Measurements from ENCODE around the gene KLF9. TPM values are rescaled to one million over a fixed set of nuclear protein-coding genes. Genes with fewer than 3 reads are reported as not detected.

The KLF9 gene
- total RNA-seq, 4 donors from 2014 or later, result 71.5 to 198 (median 104) TPM

DNA sequence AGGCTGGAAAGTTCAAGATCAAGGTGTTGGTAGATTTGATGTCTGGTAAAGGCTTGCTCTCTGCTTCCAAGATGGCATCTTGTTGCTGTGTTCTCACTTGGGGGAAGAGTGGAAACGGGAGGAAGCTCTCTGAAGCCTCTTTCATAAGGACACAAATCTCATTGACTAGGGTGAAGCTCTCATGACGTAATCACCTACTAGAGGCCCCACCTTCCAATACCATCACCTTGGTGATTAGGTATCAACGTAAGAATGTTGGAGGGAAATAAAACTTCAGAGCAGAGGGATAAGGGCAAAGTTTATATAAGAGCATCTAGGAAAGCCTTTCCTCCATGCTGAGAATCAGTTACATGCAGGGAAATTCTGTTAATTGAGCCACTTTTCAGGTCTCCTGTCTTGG lies 15.4 kb upstream of the KLF9 start:
- WGBS, 2 donors, result 68 to 82% methylated on average over 3 of the region's 3 CpGs
- TF ChIP-seq POLR2A (IDR thresholded peaks at IDR 0.05) (no peak), CTCF (IDR thresholded peaks at IDR 0.05) (no peak)

GRCh38 chr9:70428781-70429180 lies 14.3 kb upstream of the KLF9 start:
- H3K4me3 ChIP-seq (ENCODE audit: low read depth, poor library complexity, severe bottlenecking), result no peak overlapping the region
- TF ChIP-seq CTCF (IDR thresholded peaks at IDR 0.05) (no peak), POLR2A (IDR thresholded peaks at IDR 0.05) (no peak)
- no peak for DNase-seq (ENCODE audit: low spot score in 2 of 2)
- intact Hi-C loops (cut with DNase I; ENCODE audit: low total_unique reads), result no loop called here
- WGBS, 2 donors, result 93 to 94% methylated on average over 5 of the region's 5 CpGs

More for the DNA sequence above, 15.4 kb upstream of the KLF9 start:
- intact Hi-C loops (cut with DNase I; ENCODE audit: low total_unique reads), result no loop called here
- no peak overlapping the region for H3K4me3 ChIP-seq (ENCODE audit: low read depth, poor library complexity, severe bottlenecking)
- no peak for DNase-seq (ENCODE audit: low spot score in 2 of 2)

- no peak for DNase-seq (ENCODE audit: low spot score in 2 of 2)
- intact Hi-C loops (cut with DNase I; ENCODE audit: low total_unique reads), result no loop called here
- no peak for TF ChIP-seq CTCF (IDR thresholded peaks at IDR 0.05)
- TF ChIP-seq POLR2A (IDR thresholded peaks at IDR 0.05), result no peak
- H3K4me3 ChIP-seq (ENCODE audit: low read depth, poor library complexity, severe bottlenecking), result no peak overlapping the region
- 71 to 72% methylated on average over 11 of the region's 11 CpGs for WGBS, 2 donors
These were observed 12.9 kb upstream of the KLF9 start for GRCh38 chr9:70427161-70427945.

DNA sequence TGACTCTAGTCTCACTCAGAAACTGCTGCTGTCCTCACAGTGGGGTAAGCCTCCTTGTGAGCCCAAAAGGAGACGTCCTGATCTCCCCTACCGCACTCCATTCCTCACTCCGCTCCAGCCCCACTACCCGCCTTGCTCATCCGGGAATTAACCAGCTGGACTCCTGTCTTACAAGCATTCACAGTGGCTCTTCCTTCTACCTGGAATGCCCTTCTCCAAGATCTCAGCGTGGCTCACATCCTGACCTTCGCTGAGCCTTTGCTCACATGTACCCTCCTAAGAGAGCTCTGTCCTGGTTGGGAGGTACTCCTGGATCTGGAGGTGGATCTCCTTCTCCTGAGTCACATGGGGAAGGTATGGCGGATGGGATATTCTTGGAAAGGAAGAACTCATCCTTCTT lies 10.7 kb upstream of the KLF9 start:
- WGBS, 2 donors, result 71 to 97% methylated on average over 8 of the region's 8 CpGs
- intact Hi-C loops (cut with DNase I; ENCODE audit: low total_unique reads), result no loop called here
- no peak for TF ChIP-seq CTCF (IDR thresholded peaks at IDR 0.05)
- no peak for TF ChIP-seq POLR2A (IDR thresholded peaks at IDR 0.05)
- DNase-seq (ENCODE audit: low spot score in 2 of 2), result no peak
- no peak overlapping the region for H3K4me3 ChIP-seq (ENCODE audit: low read depth, poor library complexity, severe bottlenecking)

DNA sequence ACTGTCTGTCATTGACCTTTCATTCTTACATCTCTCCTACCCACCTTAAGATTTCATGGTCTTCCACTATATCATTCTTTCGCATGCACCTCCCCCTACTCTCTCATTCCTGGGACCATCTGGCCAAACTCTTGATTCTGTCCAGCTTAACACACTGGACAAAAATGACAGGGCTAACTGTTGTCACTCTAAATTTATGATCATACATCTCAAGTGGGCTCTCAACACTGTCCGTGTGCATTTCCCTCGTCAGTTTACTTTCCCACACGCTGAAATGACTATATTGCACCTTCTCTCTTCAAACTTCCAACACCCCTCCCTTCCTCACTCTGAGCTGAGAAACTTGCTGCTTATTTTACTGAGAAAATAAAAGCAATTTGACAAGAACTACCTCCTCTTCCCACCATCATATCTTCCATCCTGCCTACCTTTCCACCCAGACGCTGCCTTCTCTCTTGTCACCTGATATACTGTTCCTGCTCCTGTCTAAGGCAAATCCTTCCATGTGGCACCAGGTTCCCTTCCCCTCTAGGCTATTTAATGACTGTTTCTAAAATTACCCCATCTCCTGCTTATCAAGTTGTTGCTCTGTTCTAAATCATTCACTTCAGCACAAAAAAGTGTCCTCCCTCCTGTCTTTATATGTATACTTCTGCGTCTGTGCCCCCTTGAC lies 8.1 kb upstream of the KLF9 start:
- 67 to 88% methylated on average over 6 of the region's 6 CpGs for WGBS, 2 donors
- TF ChIP-seq CTCF (IDR thresholded peaks at IDR 0.05) (no peak), POLR2A (IDR thresholded peaks at IDR 0.05) (no peak)

More for the DNA sequence above, 8.1 kb upstream of the KLF9 start:
- intact Hi-C loops (cut with DNase I; ENCODE audit: low total_unique reads), result no loop called here
- DNase-seq (ENCODE audit: low spot score in 2 of 2), result no peak
- no peak overlapping the region for H3K4me3 ChIP-seq (ENCODE audit: low read depth, poor library complexity, severe bottlenecking)

Measured in lower leg skin (tissue), 4 donors.